ENCODE measurements around the gene MRPS34.

The MRPS34 gene

GRCh38 chr16:1794908-1795666 is 22.2 kb upstream of the MRPS34 start:
- DNase-seq = no peak

DNA sequence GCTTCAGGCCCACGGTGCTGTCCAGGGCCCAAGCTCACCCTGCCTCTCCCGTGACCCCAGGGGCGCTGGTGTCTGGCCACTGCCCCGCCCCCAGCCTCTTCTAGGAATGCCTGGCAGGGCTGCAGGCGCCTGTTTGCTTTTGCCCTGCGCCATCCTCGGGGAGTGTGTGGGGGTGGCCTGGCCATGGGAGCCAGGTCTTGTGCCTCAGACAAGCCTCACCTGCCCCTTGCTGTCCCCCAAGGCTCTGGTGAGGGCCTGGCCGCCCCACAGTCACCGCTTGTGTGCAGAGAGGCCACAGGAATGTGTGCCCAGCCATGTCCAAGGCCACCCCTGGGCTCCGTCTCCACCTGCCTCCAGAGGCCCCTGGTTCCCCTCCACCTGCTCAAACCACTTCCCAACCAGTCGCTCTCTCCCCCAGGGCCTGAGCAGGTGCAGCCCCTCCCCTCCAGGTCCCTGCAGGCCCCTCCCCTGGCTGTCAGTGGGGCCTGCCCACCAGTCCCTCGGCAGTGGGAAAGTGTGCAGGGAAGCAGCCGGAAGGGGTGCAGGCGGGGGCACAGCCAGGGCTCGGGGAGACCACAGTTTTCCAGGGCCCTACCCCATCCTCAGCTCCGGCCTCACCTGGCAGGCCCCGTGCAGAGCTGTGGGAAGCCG is 21.4 kb upstream of the MRPS34 start:
- DNase-seq = no peak

DNA sequence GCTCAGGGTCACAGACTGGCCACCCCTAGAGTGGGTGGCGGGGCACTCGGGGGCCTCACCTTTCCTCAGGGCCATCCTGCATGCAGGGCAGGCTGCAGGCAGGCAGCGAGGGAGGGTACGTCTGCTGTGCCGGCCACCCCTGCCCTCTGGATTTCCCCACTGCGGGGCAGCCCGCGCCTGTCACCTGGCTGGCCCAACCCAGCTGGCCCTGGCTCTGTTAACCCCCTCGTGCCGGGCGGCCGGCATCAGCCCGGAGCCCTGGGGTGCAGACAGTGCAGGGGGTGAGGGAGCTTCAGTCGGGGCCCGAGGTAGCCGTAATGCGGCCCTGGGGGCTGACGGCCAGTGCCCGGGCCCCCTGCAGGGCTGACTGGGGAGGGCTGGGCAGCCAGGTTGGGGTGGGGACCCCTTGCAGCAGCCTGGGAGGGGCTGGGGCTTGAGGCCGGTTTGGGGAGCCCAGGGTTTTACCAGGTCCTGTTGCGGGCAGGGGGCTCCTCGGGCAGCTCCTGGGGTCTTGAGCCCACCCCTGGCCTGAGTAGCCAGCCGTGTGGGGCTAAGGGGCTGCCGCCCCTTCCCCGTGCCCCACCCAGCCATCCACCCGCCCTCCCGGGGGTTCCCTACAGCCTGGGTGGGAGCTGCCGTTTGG is 20.8 kb upstream of the MRPS34 start, which contains the start of gene IGFALS:
Gene IGFALS (minus strand): TSS at position 128 of the 643 bp plus-strand sequence. CDS start 53 bp downstream, at position 75.
- DNase-seq = no peak

DNA sequence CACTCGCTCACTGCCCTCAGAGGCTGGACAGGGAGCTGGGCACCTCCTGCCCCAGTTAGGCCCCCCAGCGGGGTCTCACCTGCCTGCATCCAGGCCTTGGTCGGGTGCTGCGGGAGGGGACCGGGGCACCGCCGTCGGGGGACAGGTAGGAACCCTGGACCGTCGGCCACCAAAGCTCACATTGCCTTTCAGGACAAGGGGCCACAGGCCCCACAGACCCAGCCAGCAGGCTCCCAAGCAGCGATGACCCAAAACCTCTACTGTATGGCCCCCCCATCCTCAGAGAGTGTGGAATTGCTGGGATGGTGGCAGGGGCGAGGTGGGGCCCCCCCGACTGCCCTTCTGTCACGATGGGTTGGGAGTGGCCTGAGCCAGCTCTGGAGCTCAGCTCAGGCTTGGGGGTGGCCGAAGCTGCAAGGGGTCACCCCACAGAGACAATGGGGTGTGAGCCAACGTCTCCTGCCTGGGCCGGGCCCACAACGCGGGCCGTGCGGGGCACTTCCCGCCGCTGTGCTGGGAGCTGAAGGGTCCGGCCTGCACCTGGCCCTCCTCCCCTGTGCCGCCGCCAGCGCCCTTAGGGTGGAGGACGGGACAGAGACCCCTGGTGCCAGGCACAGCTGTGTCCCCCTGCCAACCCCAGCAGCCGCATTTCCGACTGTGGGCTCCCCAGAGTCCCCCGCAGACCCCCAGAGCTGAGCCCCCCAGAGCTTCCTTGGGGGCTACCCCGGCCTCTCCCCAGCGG is 20.1 kb upstream of the MRPS34 start:
- no peak for DNase-seq

- no peak for DNase-seq
Observed at GRCh38 chr16:1791943-1792812, 19.2 kb upstream of the MRPS34 start.

DNA sequence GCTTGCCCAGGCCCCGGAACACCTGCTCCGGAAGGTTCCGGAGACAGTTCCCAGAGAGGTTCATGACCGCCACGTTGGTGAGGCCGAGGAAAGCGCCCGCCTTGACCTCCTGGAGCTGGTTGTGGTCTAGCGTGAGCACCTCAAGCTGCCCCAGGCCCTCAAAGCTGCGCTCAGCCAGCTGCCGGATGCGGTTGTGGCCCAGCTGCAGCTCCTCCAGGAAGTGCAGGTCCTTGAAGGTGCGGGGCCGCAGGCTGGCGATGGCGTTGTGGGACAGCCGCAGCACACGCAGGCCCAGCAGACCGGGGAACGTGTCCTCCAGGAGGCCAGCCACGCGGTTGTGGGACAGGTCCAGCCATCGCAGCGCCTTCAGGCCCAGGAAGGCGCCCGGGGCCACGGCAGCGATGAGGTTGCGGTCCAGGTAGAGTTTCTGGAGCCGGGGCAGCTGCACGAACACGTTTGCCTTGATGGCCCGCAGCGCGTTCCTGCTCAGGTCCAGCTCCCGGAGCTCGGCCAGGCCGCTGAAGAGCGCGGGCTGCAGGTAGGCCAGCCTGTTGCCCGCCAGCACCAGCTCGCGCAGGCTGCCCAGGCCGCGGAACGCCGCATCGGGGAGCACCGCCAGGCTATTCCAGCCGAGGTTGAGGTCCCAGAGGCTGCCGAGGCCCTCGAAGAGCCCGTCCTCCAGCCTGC is 18.5 kb upstream of the MRPS34 start:
- no peak for DNase-seq

GRCh38 chr16:1790611-1791255 is 17.8 kb upstream of the MRPS34 start:
- DNase-seq = no peak

GRCh38 chr16:1790261-1790610 is 17.3 kb upstream of the MRPS34 start:
- DNase-seq = no peak

DNA sequence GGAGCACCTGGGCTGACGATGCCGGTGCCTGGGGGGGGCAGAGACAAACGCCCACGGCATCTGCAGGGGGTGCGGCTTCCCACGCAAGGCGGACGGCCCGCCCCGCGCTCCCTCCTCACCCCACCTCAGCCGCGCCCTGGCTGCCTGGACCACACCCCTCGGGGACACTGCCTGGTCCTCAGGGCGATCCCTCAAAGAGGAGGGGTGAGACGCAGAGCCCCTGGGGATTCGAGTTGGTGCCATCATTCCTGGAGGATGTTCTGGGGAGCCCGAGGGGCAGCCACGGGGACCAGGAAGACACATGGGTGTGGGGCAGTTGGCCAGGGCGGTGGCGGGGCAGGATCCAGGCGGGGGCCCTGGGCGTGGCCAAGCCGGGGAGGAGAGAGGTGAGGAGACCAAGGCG is 16.7 kb upstream of the MRPS34 start:
- no peak for DNase-seq

DNA sequence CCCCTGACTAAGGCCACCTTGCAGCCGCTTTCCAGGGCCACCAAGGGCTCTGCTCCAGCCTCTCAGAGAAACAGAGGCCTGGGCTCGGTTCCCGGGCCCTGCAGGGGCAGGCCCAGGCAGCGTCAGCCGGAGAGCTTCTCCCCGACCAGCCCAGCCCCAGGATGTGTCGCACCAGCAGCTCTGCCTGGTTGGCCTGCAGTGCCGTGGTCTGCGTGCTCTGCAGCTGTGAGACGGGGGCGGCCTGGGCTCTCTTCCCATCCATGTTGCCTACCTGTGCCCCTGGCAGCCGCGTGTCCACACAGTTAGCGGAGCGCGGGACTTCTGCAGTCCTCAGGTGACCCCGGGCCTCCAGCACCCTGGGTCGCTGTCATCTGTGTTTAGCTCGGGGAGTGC is 15.8 kb upstream of the MRPS34 start:
- no peak for DNase-seq

GRCh38 chr16:1788095-1788707 is 15.3 kb upstream of the MRPS34 start:
- no peak for DNase-seq

DNA sequence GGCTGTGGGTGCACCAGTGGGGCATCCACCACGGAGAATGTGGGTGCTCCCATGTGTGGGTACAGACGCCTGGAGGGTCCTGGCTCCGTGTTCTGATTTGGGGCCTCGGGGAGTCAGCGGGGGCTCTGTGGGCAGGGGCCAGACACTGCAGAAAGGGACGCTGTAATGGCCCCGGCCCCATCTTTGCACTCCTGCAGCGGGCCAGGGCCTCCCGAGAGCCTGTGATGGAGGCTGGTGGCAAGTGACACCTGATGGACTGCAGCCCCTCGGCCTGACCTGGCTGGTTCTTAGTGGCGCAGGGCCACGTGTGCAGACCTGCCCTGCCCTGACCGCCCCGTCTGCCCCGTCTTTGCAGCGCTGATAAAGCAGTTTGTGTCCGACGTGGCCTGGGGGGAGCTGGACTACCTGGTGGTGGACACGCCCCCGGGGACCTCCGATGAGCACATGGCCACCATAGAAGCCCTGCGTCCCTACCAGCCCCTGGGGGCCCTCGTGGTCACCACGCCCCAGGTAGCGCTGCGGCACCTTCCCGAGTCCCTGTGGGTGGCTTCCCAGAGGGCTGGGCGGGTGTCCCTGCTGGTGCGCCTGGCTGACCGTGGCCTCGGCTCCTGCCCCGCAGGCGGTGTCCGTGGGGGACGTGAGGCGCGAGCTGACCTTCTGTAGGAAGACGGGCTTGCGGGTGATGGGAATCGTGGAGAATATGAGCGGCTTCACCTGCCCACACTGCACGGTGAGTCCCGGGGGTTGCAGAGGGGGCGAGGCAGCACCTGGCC is 14.6 kb upstream of the MRPS34 start:
- no peak for DNase-seq

GRCh38 chr16:1787056-1787321 is 14.1 kb upstream of the MRPS34 start:
- no peak for DNase-seq

DNA sequence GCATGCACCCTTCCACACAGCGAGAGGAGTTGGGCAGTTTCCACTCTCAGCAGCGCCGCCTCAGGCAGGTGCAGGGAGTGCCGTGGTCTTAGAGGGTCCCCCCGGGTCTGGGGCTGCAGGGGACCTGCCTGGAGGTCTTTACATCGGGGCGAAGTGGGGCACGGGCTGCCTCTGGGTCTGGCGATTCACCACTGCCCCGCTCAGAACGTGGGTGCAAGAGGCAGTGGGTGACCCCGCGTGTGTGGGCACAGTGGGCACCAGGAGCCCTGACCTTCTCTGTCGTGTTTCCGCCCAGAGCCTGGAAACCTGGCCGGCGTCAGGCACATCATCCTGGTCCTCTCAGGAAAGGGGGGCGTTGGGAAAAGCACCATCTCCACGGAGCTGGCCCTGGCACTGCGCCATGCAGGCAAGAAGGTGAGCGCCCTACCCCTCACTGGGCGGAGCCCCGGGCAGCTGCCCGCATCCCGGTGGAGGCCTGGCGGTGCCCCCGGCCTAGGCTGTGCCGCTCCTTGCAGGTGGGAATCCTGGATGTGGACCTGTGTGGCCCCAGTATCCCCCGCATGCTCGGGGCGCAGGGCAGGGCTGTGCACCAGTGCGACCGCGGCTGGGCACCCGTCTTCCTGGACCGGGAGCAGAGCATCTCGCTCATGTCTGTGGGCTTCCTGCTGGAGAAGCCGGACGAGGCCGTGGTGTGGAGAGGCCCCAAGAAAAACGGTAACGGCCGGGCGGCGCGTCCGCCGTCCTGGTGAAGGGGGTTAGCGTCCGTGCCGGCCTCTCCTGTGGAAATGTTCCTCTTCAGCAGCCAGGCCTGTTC is 13.5 kb upstream of the MRPS34 start:
- no peak for DNase-seq

GRCh38 chr16:1785846-1786170 is 12.9 kb upstream of the MRPS34 start:
- no peak for DNase-seq

DNA sequence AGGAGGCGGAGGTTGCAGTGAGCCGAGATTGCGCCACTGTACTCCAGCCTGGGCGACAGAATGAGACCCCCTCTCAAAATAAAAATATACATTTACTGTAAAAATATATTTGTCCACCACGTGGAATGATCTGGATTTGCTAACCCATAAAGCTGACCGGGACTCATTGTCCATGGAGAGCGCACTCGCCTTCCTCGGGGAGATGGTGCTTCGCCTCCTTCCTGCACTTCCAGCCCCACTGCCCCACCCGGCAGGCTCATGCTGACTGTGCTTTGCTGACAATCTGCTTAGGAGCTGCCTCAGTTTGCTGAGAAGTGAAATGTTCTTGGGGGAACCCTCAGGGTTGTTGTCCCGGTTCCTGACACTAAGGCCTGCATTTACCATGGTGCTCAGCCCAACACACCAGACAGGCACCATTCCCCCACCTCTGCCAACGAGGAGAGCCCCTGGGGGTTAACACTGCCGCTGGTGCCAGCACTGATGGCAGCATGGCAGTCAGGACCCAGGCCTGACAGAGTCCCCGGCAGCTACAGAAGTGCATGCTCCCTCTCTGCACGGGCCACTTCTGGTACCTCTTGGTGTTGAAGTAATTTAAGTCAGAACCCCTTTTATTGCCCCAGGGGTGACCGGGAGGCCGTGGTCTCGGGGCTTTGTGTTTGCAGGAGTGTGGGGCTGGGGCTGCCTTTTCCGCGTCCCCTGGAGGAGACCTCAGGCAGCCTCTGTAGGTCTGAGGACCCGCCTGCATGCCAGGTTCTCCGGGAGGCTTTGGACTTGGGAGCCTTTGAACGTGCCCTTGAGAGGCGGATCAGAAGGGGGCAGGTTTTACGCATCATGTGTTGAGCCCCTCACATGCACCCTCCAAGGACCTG is 12.3 kb upstream of the MRPS34 start:
- DNase-seq = no peak

Data from nucleus accumbens (tissue), 56 donors.